Activated CD8-positive, alpha-beta T cell treated with anti-CD3 and anti-CD28 coated beads for 36 hours (primary cell): ENCODE measurements around the gene AHCYL2. TPM values are rescaled to one million over a fixed set of nuclear protein-coding genes. Genes with fewer than 3 reads are reported as not detected.
"Not testable (repeated sequence)": the region's sequence is repeated elsewhere in the genome, so short reads cannot be mapped to it uniquely, and the experiment has no call there.

ENCODE experiments used
- ATAC-seq: fragments of 200-7000 bp; cut with Tn5 transposase; one replicate; pipeline ENCODE4 v1.10.0; 2021; ENCODE audit warnings: mild to moderate bottlenecking, moderate library complexity
- CTCF ChIA-PET: fragments of 350-600 bp; sonication (Branson Sonifier 250); formaldehyde crosslinking; loops from one replicate; lab custom pipeline; 2021; ENCODE audit warnings: antibody characterized with exemption; lab: Charles Lee
- POLR2A ChIA-PET: fragments of 350-600 bp; sonication (Branson Sonifier 250); formaldehyde crosslinking; loops from one replicate; lab custom pipeline; 2021; ENCODE audit warnings: antibody characterized with exemption; lab: Charles Lee
- DNase-seq: peaks from one replicate; pipeline ENCODE4 v3.0.0-alpha.2; 2020
- H3K27ac Mint-ChIP-seq: one replicate; pipeline ENCODE4 v1.8.0; 2021; ENCODE audit warnings: mild to moderate bottlenecking, mixed read lengths
- H3K27me3 Mint-ChIP-seq: one replicate; pipeline ENCODE4 v1.8.0; 2021; ENCODE audit warnings: mixed read lengths
- H3K36me3 Mint-ChIP-seq: one replicate; pipeline ENCODE4 v1.8.0; 2021; ENCODE audit warnings: low read depth, mixed read lengths
- H3K4me1 Mint-ChIP-seq: one replicate; pipeline ENCODE4 v1.8.0; 2021; ENCODE audit warnings: low read depth, mixed read lengths
- H3K4me3 Mint-ChIP-seq: one replicate; pipeline ENCODE4 v1.8.0; 2021; ENCODE audit warnings: mild to moderate bottlenecking, moderate library complexity, mixed read lengths
- H3K9me3 Mint-ChIP-seq: one replicate; pipeline ENCODE4 v1.8.0; 2021; ENCODE audit warnings: mixed read lengths
- CTCF ChIP-seq: fragments of 200-600 bp; IDR thresholded peaks from one replicate; pipeline ENCODE4 v1.8.0; 2022; ENCODE audit warnings: antibody characterized with exemption, mild to moderate bottlenecking
- intact Hi-C: fragments of 100-400 bp; cut with micrococcal nuclease; formaldehyde crosslinking; loops from one replicate; pipeline ENCODE4 v1.10.0; 2022
- total RNA-seq, 2 experiments: library from RNA; stranded (reverse); gene quantifications; one replicate each; pipeline ENCODE4 v1.2.3, GENCODE V29; 2021

AHCYL2 gene
- total RNA-seq, 2 experiments from 2014 or later, result 8.1 to 9.6 TPM

- Mint-ChIP-seq H3K36me3 (peaks cover 19% of the 10 kb centered on the region), H3K4me3 (peak overlapping the region; percentile 42), H3K4me1 (peaks cover 37% of the 10 kb centered on the region), H3K27me3 (peaks cover 15% of the 10 kb centered on the region), H3K27ac (peak overlapping the region; percentile 90), H3K9me3 (no peaks in the 10 kb centered on the region)
- CTCF ChIA-PET, result interaction anchor here (0.7 to 1.8 kb wide), 9 partner anchors 33 to 386 kb away, joined by 3 to 11 read pairs (median 3); no protein-coding TSS in a partner anchor
- intact Hi-C loops, result no loop called here
- peak; percentile 82 for DNase-seq
- no peak for TF ChIP-seq CTCF
- POLR2A ChIA-PET, result interaction anchor here (0.6 to 2.0 kb wide), 5 partner anchors 10 to 421 kb away, joined by 3 to 4 read pairs (median 3); no protein-coding TSS in a partner anchor
- peak; percentile 59 for ATAC-seq
Measured at GRCh38 chr7:129438839-129439651, 214.2 kb downstream of the AHCYL2 start.

- intact Hi-C loops, result no loop called here
- Mint-ChIP-seq H3K36me3 (peaks cover 28% of the 10 kb centered on the region), H3K4me1 (peaks cover 36% of the 10 kb centered on the region), H3K9me3 (no peaks in the 10 kb centered on the region), H3K27me3 (peaks cover 14% of the 10 kb centered on the region), H3K4me3 (no peak overlapping the region), H3K27ac (peak overlapping the region; percentile 62)
- ChIA-PET CTCF (interaction anchor here (1.2 to 1.8 kb wide), 5 partner anchors 64 to 385 kb away, joined by 3 to 11 read pairs (median 4); no protein-coding TSS in a partner anchor), POLR2A (interaction anchor here (0.6 to 2.0 kb wide), 4 partner anchors 11 to 422 kb away, joined by 3 to 4 read pairs (median 4); no protein-coding TSS in a partner anchor)
- ATAC-seq (no peak), DNase-seq (no peak)
- TF ChIP-seq CTCF, result no peak
Measured at GRCh38 chr7:129439963-129440625, 215.3 kb downstream of the AHCYL2 start.

GRCh38 chr7:129443612-129444011 is 218.8 kb downstream of the AHCYL2 start:
- peaks cover 18% of the 10 kb centered on the region for H3K4me1 Mint-ChIP-seq
- no peaks in the 10 kb centered on the region for H3K27me3 Mint-ChIP-seq
- TF ChIP-seq CTCF, result no peak
- no peak overlapping the region for H3K27ac Mint-ChIP-seq
- ChIA-PET POLR2A (interaction anchor here (0.9 to 1.1 kb wide), 2 partner anchors 11 to 18 kb away, joined by 3 read pairs; no protein-coding TSS in a partner anchor), CTCF (interaction anchor here (1.2 to 1.7 kb wide), 5 partner anchors 10 to 76 kb away, joined by 3 to 5 read pairs (median 3); no protein-coding TSS in a partner anchor)
- no peak for ATAC-seq
- peaks cover 51% of the 10 kb centered on the region for H3K36me3 Mint-ChIP-seq
- H3K9me3 Mint-ChIP-seq, result peaks cover 4% of the 10 kb centered on the region
- no peak overlapping the region for H3K4me3 Mint-ChIP-seq
- intact Hi-C loops, result no loop called here
- no peak for DNase-seq

GRCh38 chr7:129444776-129445175 is 219.9 kb downstream of the AHCYL2 start:
- peaks cover 61% of the 10 kb centered on the region for H3K36me3 Mint-ChIP-seq
- H3K9me3 Mint-ChIP-seq, H3K27me3 Mint-ChIP-seq, intact Hi-C loops, ATAC-seq, H3K27ac Mint-ChIP-seq, H3K4me1 Mint-ChIP-seq, DNase-seq, H3K4me3 Mint-ChIP-seq, POLR2A ChIA-PET: not testable (repeated sequence)
- CTCF ChIA-PET, result interaction anchor here (1.2 kb wide), 1 partner anchor 77 kb away, joined by 3 read pairs; no protein-coding TSS in a partner anchor

- ATAC-seq, H3K4me3 Mint-ChIP-seq, POLR2A ChIA-PET, H3K9me3 Mint-ChIP-seq, H3K27me3 Mint-ChIP-seq, intact Hi-C loops, CTCF ChIA-PET, DNase-seq, H3K27ac Mint-ChIP-seq, H3K4me1 Mint-ChIP-seq: not testable (repeated sequence)
- peaks cover 59% of the 10 kb centered on the region for H3K36me3 Mint-ChIP-seq
Measured at GRCh38 chr7:129446925-129447324, 222.1 kb downstream of the AHCYL2 start.

GRCh38 chr7:129447445-129447844 is 222.6 kb downstream of the AHCYL2 start:
- H3K9me3 Mint-ChIP-seq, CTCF ChIA-PET, H3K4me1 Mint-ChIP-seq, DNase-seq, POLR2A ChIA-PET, H3K27me3 Mint-ChIP-seq, intact Hi-C loops, ATAC-seq, H3K27ac Mint-ChIP-seq, H3K4me3 Mint-ChIP-seq: not testable (repeated sequence)
- H3K36me3 Mint-ChIP-seq, result peaks cover 59% of the 10 kb centered on the region

GRCh38 chr7:129448608-129449007 is 223.8 kb downstream of the AHCYL2 start:
- H3K27ac Mint-ChIP-seq, intact Hi-C loops, H3K9me3 Mint-ChIP-seq, ATAC-seq, CTCF ChIA-PET, POLR2A ChIA-PET, H3K27me3 Mint-ChIP-seq, DNase-seq, H3K4me1 Mint-ChIP-seq, H3K4me3 Mint-ChIP-seq: not testable (repeated sequence)
- peaks cover 61% of the 10 kb centered on the region for H3K36me3 Mint-ChIP-seq
